Stimulated activated naive B cell treated with anti-CD40 and anti-IgM and Interleukin-4, amounts not matched to agents 10 μg/mL and 1 μg/mL and 100 μg/mL, for 72 hours (primary cell): Measurements from ENCODE around the gene CYP2W1.
A peak's percentile ranks its signal among the peaks of the same experiment; 100 is the strongest.

Experiments
- ATAC-seq, 2 donors: fragments of 150-1000 bp; cut with Tn5 transposase; replicated peaks; 2 replicates each; pipeline ENCODE4 v1.10.0; 2021; ENCODE audit warnings: moderate library complexity in 1 of 2
- DNase-seq: peaks from one replicate; pipeline ENCODE4 v3.0.0; 2021
- H3K27ac Mint-ChIP-seq: one replicate; pipeline ENCODE4 v1.8.0; 2022; ENCODE audit warnings: mild to moderate bottlenecking, mixed read lengths
- H3K27me3 Mint-ChIP-seq, 2 donors: one replicate each; pipeline ENCODE4 v1.8.0; 2022; ENCODE audit warnings: mixed read lengths in 2 of 2
- H3K36me3 Mint-ChIP-seq, 2 donors: one replicate each; pipeline ENCODE4 v1.8.0; 2022; ENCODE audit warnings: mixed read lengths in 2 of 2, mild to moderate bottlenecking in 1 of 2
- H3K4me1 Mint-ChIP-seq, 2 donors: one replicate each; pipeline ENCODE4 v1.8.0; 2022; ENCODE audit warnings: mixed read lengths in 2 of 2, mild to moderate bottlenecking in 1 of 2
- H3K4me3 Mint-ChIP-seq, 2 donors: one replicate each; pipeline ENCODE4 v1.8.0; 2022; ENCODE audit warnings: mild to moderate bottlenecking in 2 of 2, mixed read lengths in 2 of 2, moderate library complexity in 1 of 2
- H3K9me3 Mint-ChIP-seq, 2 donors: one replicate each; pipeline ENCODE4 v1.8.0; 2022; ENCODE audit warnings: mixed read lengths in 2 of 2, mild to moderate bottlenecking in 1 of 2

Gene CYP2W1

DNA sequence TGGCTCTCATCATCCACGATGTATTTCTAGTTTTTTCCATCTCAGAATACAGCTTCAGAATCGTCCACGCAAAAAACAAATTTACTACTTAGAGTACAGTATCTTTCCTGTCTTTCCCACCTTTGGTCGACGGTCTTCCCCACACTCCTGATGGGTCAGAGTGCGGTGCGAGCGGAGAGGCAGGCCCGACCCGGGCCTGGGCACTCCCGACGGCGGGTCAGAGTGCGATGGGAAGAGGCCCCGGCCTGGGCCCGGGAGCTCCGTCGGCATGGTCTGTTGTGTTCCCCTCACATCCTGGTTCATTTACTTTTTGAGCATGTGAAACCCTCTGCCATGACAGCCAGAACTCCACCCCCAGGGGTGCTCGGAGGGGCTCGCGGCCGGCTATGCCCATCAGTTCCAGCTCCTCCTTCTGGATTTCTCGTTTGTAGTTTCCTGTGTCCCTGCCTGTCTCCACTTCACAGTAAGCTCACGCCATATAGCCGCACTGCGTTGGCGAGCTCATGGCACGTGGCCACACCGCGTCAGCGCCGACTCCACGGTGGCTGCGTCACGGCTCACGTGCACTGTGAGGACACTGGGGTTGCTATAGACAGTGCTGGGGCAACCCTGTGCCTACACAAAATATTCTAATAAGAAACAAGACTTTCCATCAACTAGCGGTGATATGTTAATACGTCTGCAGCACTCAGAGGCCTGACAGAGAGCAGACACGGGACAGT, 15.5 kb upstream of the CYP2W1 start:
- H3K27ac Mint-ChIP-seq: peak overlapping the region; percentile 9

DNA sequence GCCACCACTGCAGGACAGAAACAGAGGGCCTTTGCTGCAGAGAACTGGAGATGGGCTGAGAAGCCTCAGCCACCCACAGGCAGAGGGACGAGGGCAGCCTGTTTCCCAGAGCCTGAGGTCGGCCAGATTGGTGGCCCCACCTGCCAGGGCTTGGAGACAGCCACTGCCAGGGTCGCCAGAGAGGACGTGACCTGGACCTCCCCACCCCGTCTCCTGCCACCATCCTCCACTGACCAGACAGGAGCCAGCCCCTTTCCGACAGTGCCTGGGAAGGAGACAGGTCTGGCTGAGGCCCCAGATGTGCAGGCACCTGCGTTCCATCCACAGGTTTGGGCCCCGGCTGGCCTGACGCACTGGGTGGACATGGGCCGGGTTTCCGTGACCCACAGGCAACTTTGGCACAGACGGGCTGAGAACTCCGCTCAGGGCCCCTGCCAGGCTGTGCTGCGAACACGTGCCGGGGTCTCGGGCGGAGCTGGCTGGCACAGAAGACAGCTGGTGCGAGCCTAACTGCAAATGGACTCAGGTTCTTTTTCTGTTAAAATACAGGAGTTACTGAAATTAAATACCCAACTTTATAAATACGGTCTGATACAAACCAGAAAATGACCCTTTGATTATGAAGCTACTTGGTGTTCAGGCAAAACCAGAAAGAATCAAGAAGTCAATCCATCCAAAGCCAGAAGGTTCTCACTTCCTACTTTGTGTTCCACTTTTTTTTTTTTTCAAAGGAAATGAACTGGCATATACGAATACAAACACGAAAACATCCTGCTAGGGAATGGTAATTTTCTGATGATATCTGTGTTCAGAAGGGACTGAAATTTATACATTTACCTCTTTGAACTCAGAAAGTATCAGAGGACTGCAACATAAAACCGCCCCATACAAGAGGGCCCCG, 14.5 kb upstream of the CYP2W1 start:
- no peak for ATAC-seq
- H3K4me3 Mint-ChIP-seq: no peak overlapping the region
- peaks cover 36 to 59% of the 10 kb centered on the region in 2 donors for H3K36me3 Mint-ChIP-seq
- peaks cover 0 to 4% of the 10 kb centered on the region in 2 donors for H3K27me3 Mint-ChIP-seq
- peaks cover 38 to 77% of the 10 kb centered on the region in 2 donors for H3K4me1 Mint-ChIP-seq
- H3K9me3 Mint-ChIP-seq: no peaks in the 10 kb centered on the region
- peak overlapping the region; percentile 14 for H3K27ac Mint-ChIP-seq
- no peak for DNase-seq

More for the DNA sequence above, 15.5 kb upstream of the CYP2W1 start:
- H3K36me3 Mint-ChIP-seq: peaks cover 33 to 50% of the 10 kb centered on the region in 2 donors
- no peak overlapping the region for H3K4me3 Mint-ChIP-seq
- H3K27me3 Mint-ChIP-seq: peaks cover 0 to 9% of the 10 kb centered on the region in 2 donors
- H3K9me3 Mint-ChIP-seq: no peaks in the 10 kb centered on the region
- peaks cover 35 to 75% of the 10 kb centered on the region in 2 donors for H3K4me1 Mint-ChIP-seq
- ATAC-seq (no peak), DNase-seq (no peak)

DNA sequence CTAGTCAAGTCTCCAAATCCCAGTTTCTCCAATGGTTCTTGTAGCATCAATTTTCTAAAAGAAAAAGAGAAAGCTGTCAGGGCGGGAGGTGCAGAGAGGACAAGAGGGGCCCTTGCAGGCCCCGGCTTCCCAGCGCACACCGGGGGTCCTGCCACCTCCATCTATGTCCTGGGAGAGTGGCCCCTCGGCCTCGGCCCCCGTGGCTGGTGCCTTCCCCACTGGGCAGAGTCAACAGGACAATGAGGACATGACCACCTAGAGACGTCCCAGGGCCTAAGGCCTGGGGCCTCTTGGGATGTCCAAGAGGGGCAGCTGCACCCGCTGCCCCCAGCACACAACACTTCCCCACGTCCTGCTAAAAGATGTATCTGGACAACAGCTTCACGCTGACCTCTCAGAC, 13.6 kb upstream of the CYP2W1 start:
- peaks cover 38 to 71% of the 10 kb centered on the region in 2 donors for H3K4me1 Mint-ChIP-seq
- no peak overlapping the region for H3K4me3 Mint-ChIP-seq
- H3K27ac Mint-ChIP-seq: no peak overlapping the region
- DNase-seq (no peak), ATAC-seq (no peak)
- H3K27me3 Mint-ChIP-seq: no peaks in the 10 kb centered on the region
- peaks cover 35 to 60% of the 10 kb centered on the region in 2 donors for H3K36me3 Mint-ChIP-seq
- no peaks in the 10 kb centered on the region for H3K9me3 Mint-ChIP-seq

DNA sequence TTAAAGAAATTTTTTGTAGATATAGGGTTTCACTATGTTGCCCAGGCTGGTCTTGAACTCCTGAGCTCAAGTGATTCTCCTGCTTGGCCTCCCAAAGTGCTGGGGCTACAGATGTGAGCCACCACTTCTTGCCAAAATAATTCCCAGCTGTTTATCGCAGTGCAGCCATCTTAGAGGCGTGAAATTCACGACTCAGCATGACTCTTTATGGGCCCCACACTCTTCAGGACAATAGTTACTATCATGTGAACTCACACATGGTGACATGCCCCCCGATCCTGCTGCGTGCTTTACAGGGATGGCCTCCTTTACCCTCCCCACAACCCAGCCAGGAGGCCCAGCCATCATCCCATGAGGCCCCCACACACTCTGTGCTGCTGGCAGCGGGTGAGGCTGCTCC, 12.2 kb upstream of the CYP2W1 start:
- H3K27ac Mint-ChIP-seq: no peak overlapping the region
- no peak overlapping the region for H3K4me3 Mint-ChIP-seq
- H3K27me3 Mint-ChIP-seq: no peaks in the 10 kb centered on the region
- H3K9me3 Mint-ChIP-seq: no peaks in the 10 kb centered on the region
- DNase-seq: no peak
- peaks cover 32 to 63% of the 10 kb centered on the region in 2 donors for H3K4me1 Mint-ChIP-seq
- peaks cover 35 to 57% of the 10 kb centered on the region in 2 donors for H3K36me3 Mint-ChIP-seq
- ATAC-seq: no peak

DNA sequence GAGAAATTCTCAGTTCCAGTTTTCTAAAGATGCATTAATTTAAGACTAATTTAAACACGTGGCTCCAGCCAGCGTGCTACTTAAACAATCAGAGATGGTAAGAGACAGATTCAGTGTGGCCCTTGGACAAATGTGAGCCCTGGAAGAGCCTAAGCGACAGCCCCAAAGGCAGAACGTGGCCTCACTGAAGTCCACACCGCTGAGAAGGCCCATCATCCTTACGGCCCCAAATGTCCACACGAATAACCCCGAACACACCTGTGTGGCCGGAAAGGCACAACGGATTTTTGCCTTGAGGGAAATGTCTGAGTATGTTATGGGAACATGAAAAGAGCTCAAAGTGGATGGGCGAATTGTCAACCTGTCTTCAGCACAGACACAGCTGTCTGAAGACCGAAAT, 10.9 kb upstream of the CYP2W1 start:
- H3K4me1 Mint-ChIP-seq: peaks cover 24 to 50% of the 10 kb centered on the region in 2 donors
- DNase-seq (no peak), ATAC-seq (no peak)
- no peak overlapping the region for H3K27ac Mint-ChIP-seq
- H3K36me3 Mint-ChIP-seq: peaks cover 28 to 46% of the 10 kb centered on the region in 2 donors
- no peak overlapping the region for H3K4me3 Mint-ChIP-seq
- H3K9me3 Mint-ChIP-seq: no peaks in the 10 kb centered on the region
- H3K27me3 Mint-ChIP-seq: no peaks in the 10 kb centered on the region

DNA sequence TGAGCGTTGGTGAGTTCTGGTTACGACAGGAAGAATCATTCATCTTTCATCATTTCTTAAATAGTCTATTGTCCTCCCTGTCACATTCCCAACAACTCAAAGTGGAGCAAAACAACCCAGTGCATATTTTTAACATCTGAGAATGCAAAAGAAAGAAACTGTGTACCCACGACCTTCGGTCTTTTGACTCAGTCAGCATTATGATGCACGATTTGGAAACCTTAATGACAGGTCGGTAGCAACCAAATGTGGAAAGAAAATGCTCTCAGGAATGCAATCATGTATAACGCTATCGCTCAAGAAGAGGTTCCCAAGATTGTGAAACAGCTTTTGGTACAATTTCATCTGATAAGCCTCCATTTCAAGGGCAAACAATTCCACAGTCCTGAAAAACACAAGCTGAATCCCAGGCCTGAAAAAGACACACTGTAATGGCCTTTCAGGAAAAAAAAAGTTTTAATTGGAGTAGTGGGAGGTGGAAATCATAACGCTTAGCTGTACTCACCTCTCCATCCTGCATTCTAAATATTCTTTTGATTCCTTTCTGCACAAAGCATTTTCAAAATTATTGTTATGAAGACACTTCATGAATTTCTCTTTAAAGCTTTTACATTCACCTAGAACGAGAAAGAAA, 10.2 kb upstream of the CYP2W1 start:
- Mint-ChIP-seq H3K27ac (no peak overlapping the region), H3K9me3 (no peaks in the 10 kb centered on the region), H3K4me3 (no peak overlapping the region), H3K36me3 (peaks cover 21 to 39% of the 10 kb centered on the region in 2 donors), H3K27me3 (no peaks in the 10 kb centered on the region), H3K4me1 (peaks cover 21 to 52% of the 10 kb centered on the region in 2 donors)
- ATAC-seq: no peak
- DNase-seq: no peak

DNA sequence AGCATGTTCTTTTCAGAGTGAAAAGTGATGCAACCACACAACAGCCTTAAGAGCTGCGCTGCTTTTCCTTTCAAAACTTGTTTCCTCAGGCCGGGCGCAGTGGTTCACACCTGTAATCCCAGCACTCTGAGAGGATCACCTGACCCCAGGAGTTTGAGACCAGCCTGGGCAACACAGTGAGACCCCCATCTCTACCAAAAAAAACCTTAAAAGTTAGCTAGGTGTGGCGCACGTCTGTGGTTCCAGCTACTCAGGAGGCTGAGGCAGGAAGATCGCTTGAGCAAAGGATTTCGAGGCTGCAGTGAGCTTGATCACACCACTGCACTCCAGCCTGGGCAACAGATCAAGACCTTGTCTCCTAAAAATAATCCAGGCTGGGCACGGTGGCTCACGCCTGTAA, 9.7 kb upstream of the CYP2W1 start:
- Mint-ChIP-seq H3K27me3 (no peaks in the 10 kb centered on the region), H3K9me3 (no peaks in the 10 kb centered on the region), H3K36me3 (peaks cover 16 to 34% of the 10 kb centered on the region in 2 donors), H3K27ac (peak overlapping the region; percentile 47), H3K4me3 (peak overlapping the region; percentile 17 to 55), H3K4me1 (peaks cover 24 to 52% of the 10 kb centered on the region in 2 donors)
- ATAC-seq (no peak), DNase-seq (no peak)

DNA sequence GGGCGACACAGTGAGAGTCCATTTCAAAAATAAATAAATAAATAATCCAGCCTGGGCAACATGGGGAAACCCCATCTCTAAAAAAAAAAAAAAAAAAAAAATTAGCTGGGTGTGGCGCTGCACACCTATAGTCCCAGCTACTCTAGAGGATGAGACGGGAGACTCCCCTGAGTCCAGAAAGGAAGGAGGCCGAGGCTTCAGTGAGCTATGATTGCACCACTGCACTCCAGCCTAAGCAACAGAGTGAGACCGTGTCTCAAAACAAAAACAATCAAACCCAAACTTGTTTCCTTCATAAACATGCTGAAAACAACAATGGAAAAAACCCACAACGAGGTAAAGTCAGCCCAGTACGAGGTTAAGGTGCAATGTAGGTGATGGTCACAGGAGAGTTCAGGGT, 8.8 kb upstream of the CYP2W1 start:
- DNase-seq: no peak
- peaks cover 16 to 34% of the 10 kb centered on the region in 2 donors for H3K36me3 Mint-ChIP-seq

DNA sequence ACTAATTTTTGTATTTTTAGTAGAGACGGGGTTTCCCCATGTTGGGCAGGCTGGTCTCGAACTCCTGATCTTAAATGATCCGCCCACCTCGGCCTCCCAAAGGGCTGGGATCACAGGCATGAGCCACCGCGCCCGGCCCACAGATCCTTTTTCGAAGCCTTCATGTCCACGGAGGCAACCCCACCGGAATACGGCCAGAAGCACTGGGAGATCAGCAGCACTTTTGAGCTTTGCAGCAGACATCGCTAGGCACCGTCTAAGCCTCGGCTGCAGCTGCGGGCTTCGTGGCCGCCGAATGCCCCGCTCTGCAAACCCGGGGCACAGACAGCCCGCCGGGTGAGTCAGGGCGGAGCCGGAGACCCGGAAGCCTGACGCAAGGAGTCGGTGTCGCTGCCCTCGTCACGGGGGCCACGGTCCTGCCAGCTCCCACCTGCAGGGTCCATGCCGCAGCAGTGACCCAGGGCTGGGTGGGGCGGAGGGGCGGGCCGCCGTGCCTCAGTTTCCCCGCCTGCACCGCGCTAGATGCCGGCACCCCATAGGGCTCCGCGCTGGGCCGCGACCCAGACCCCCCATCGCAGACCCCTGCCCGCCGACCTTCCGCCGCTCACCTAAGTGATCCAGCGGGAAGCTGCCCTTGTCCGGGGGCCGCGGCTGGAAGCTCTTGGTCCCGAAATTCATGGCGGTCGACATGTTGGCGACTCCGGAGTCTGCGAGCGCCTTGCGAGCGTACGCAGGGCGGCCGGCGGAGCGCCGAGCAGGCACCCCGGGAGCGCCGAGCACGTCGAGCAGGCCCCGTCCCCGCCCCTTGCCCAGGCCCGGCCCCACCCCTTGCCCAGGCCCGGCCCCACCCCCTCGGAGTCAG, 7.9 kb upstream of the CYP2W1 start, which contains the start of gene COX19:
COX19 (minus strand) TSS at position 730 of the 862 bp plus-strand sequence; CDS start at position 690, 40 bp downstream.
- H3K9me3 Mint-ChIP-seq: no peaks in the 10 kb centered on the region
- peak within 1 kb of the TSS; percentile 96 to 99 for H3K4me3 Mint-ChIP-seq
- H3K27me3 Mint-ChIP-seq: no peaks in the 10 kb centered on the region
- peak within 1 kb of the TSS; percentile 98 for H3K27ac Mint-ChIP-seq
- H3K4me1 Mint-ChIP-seq: peaks cover 23 to 42% of the 10 kb centered on the region in 2 donors
- peaks cover 15 to 27% of the 10 kb centered on the region in 2 donors for H3K36me3 Mint-ChIP-seq
- DNase-seq (peak; percentile 86), ATAC-seq (peak; percentile 90 to 92)

More for the DNA sequence above, 8.8 kb upstream of the CYP2W1 start:
- no peaks in the 10 kb centered on the region for H3K9me3 Mint-ChIP-seq
- H3K27me3 Mint-ChIP-seq: no peaks in the 10 kb centered on the region
- ATAC-seq: no peak
- H3K4me1 Mint-ChIP-seq: peaks cover 24 to 48% of the 10 kb centered on the region in 2 donors
- peak overlapping the region; percentile 98 for H3K27ac Mint-ChIP-seq
- H3K4me3 Mint-ChIP-seq: peak overlapping the region; percentile 96 to 99

DNA sequence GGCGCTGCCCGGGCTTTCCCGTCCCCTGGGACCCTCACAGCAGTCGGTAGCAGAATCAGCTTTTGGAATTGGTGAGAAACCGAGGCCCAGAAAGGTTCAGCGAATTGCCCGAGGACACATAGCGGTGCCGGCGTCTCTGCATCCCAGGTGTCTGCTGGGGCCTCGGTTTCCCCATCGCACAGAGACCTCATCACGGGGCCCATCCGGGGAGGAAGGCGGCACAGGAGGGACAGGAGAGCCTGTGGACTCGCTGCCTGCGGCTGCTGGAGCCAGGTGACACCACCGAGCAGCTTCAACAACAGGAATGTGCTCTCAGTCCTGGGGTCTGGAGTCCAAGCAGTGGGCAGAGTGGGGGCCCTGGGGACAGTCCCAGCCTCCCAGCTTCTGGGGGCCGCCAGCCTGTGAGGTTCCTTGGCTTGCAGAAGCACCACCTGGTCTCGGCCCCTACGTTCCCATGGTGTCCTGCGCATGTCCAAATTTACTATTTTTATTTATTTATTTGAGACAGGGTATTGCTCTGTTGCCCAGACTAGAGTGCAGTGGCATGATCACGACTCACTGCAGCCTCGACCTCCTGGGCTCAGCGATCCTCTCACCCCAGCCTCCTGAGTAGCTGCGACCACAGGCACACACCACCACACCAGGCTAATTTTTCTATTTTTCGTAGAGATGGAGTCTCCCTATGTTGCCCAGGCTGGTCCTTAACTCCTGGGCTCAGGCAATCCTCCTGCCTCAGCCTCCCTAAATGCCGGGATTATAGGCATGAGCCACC, 7.1 kb upstream of the CYP2W1 start:
- no peaks in the 10 kb centered on the region for H3K9me3 Mint-ChIP-seq
- ATAC-seq: no peak
- no peak for DNase-seq
- H3K4me1 Mint-ChIP-seq: peaks cover 21 to 41% of the 10 kb centered on the region in 2 donors
- H3K27ac Mint-ChIP-seq: peak overlapping the region; percentile 98
- no peaks in the 10 kb centered on the region for H3K27me3 Mint-ChIP-seq
- H3K4me3 Mint-ChIP-seq: peak overlapping the region; percentile 96 to 99
- H3K36me3 Mint-ChIP-seq: peaks cover 13 to 24% of the 10 kb centered on the region in 2 donors

DNA sequence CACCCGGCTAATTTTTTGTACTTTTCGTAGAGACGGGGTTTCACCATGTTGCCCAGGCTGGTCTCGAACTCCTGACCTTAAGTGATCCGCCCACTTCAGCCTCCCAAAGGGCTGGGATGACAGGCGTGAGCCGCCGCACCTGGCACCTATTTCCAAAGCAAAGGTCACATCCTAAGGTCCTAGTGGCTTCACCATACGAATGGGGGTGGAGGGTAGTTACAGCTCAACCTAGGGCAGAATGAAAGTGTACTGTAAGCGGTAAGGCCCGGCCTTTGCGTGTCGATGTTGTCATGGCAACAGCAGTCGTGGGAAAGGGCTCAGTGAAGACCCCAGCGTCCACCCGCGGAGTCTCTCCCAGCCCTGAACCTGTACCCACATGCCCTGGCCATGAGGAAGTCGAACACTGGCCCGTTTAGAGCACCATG, 6.1 kb upstream of the CYP2W1 start:
- peaks cover 16 to 32% of the 10 kb centered on the region in 2 donors for H3K4me1 Mint-ChIP-seq
- H3K36me3 Mint-ChIP-seq: peaks cover 7 to 16% of the 10 kb centered on the region in 2 donors
- H3K9me3 Mint-ChIP-seq: no peaks in the 10 kb centered on the region
- H3K27me3 Mint-ChIP-seq: no peaks in the 10 kb centered on the region
- DNase-seq (no peak), ATAC-seq (no peak)
- no peak overlapping the region for H3K27ac Mint-ChIP-seq
- no peak overlapping the region for H3K4me3 Mint-ChIP-seq

DNA sequence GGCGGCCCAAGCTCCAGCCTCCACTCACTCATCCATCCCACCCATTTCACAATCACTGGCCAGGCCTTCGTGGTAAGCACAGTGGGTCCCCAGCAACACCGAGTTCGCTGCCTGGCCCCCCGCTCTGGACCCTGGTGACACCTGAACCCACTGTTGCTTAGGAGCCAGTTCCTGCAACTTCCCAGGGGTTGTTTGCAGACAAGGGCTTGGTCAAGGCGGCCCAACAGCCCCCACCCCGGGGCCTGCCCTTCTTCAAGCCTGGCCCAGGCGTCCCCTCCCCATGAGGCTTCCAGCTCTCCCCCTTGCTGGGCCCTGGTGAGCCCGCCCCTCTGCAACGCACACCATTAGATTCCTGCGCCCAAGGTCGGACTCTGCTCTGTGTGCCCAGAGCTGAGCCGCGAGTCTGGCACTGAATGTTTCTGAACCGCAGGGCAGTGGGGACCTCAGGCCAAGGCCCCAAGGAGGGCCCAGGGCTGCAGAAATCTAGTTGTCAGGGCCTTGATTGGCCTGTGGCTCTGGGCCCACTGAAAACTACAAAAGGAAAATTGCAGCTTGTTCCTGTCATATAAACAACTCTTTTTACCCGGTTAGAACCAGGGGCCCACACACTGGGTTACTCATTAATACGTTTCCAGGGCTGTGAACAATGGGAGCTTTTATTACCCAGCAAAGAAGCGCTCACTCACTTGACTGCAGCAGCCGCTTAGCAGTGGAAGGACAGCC, 5.5 kb upstream of the CYP2W1 start:
- peak overlapping the region; percentile 54 for H3K27ac Mint-ChIP-seq
- no peak overlapping the region for H3K4me3 Mint-ChIP-seq

More for the DNA sequence above, 5.5 kb upstream of the CYP2W1 start:
- ATAC-seq (peak; percentile 26 to 34), DNase-seq (no peak)
- Mint-ChIP-seq H3K27me3 (no peaks in the 10 kb centered on the region), H3K36me3 (peaks cover 3 to 10% of the 10 kb centered on the region in 2 donors), H3K4me1 (peaks cover 12 to 26% of the 10 kb centered on the region in 2 donors), H3K9me3 (no peaks in the 10 kb centered on the region)
